GM23338 (cell line): ENCODE results near the gene PDE10A. TPM values are rescaled to one million over a fixed set of nuclear protein-coding genes. Genes with fewer than 3 reads are reported as not detected.

Experiments
- ATAC-seq: fragments of 200-7000 bp; cut with Tn5 transposase; 3 replicates; pipeline ENCODE4 v1.9.1; 2020
- DNase-seq: peaks from one replicate; pipeline ENCODE4 v3.0.0-alpha.2; 2015; ENCODE audit warnings: low spot score
- H2AFZ ChIP-seq: fragments of 200-600 bp; sonication (generic); 2 replicates; pipeline ENCODE4 v1.8.0; 2016; ENCODE audit warnings: antibody characterized with exemption, mild to moderate bottlenecking, moderate library complexity
- H3F3A ChIP-seq: fragments of 200-600 bp; sonication (generic); replicated peaks from 2 replicates; pipeline ENCODE4 v1.8.0; 2017; ENCODE audit warnings: antibody characterized with exemption, mixed run types, low read depth
- H3K27ac ChIP-seq: fragments of 200-600 bp; sonication (generic); 2 replicates; pipeline ENCODE4 v1.6.1; 2016; ENCODE audit warnings: low read depth
- H3K27me3 ChIP-seq: fragments of 200-600 bp; sonication (generic); 2 replicates; pipeline ENCODE4 v1.8.0; 2016; ENCODE audit warnings: mild to moderate bottlenecking, mixed run types, moderate library complexity; ENCODE audit not compliant: insufficient read depth
- H3K36me3 ChIP-seq: fragments of 200-600 bp; sonication (generic); 2 replicates; pipeline ENCODE4 v1.8.0; 2016; ENCODE audit warnings: mild to moderate bottlenecking; ENCODE audit not compliant: insufficient read depth
- H3K4me1 ChIP-seq: fragments of 200-600 bp; sonication (generic); 2 replicates; pipeline ENCODE4 v1.8.0; 2016; ENCODE audit warnings: mild to moderate bottlenecking, moderate library complexity; ENCODE audit not compliant: insufficient read depth
- H3K4me2 ChIP-seq: fragments of 200-600 bp; sonication (generic); 2 replicates; pipeline ENCODE4 v1.7.1; 2017; ENCODE audit warnings: mixed run types
- H3K4me3 ChIP-seq: fragments of 200-600 bp; sonication (generic); 2 replicates; pipeline ENCODE4 v1.6.1; 2016; ENCODE audit warnings: mixed run types
- H3K79me2 ChIP-seq: fragments of 200-600 bp; sonication (generic); replicated peaks from 2 replicates; pipeline ENCODE4 v1.8.0; 2017; ENCODE audit warnings: mild to moderate bottlenecking; ENCODE audit not compliant: insufficient read depth
- H3K9me2 ChIP-seq: fragments of 200-600 bp; sonication (generic); 2 replicates; pipeline ENCODE4 v1.8.0; 2017; ENCODE audit not compliant: insufficient read depth
- H4K20me1 ChIP-seq: fragments of 200-600 bp; sonication (generic); replicated peaks from 2 replicates; pipeline ENCODE4 v1.8.0; 2017; ENCODE audit warnings: mild to moderate bottlenecking; ENCODE audit not compliant: insufficient read depth
- H3K27ac Mint-ChIP-seq: 2 replicates; pipeline ENCODE4 v1.8.0; 2020; ENCODE audit warnings: inconsistent platforms, mild to moderate bottlenecking, moderate library complexity, mixed read lengths
- H3K27me3 Mint-ChIP-seq: 3 replicates; pipeline ENCODE4 v1.8.0; 2022; ENCODE audit warnings: low read depth, mild to moderate bottlenecking, moderate library complexity, mixed read lengths, inconsistent platforms; ENCODE audit not compliant: insufficient read depth, poor library complexity
- H3K36me3 Mint-ChIP-seq: 3 replicates; pipeline ENCODE4 v1.8.0; 2021; ENCODE audit warnings: low read depth, mild to moderate bottlenecking, inconsistent platforms, moderate library complexity, mixed read lengths
- H3K4me1 Mint-ChIP-seq: 3 replicates; pipeline ENCODE4 v1.8.0; 2020; ENCODE audit warnings: mild to moderate bottlenecking, inconsistent platforms, mixed read lengths
- H3K4me3 Mint-ChIP-seq: 3 replicates; pipeline ENCODE4 v1.8.0; 2021; ENCODE audit warnings: moderate library complexity, mild to moderate bottlenecking, inconsistent platforms, mixed read lengths
- H3K9me3 Mint-ChIP-seq: 3 replicates; pipeline ENCODE4 v1.8.0; 2020; ENCODE audit warnings: moderate library complexity, mild to moderate bottlenecking, inconsistent platforms, mixed read lengths
- CREB1 ChIP-seq: fragments of 250-450 bp; sonication (Bioruptor Pico); IDR thresholded peaks from 2 replicates; pipeline ENCODE4 v1.5.0; 2020; ENCODE audit warnings: low read depth, mild to moderate bottlenecking, moderate library complexity
- EZH2 ChIP-seq: fragments of 200-600 bp; sonication (generic); IDR thresholded peaks from one replicate; pipeline ENCODE4 v1.8.0; 2017; ENCODE audit warnings: antibody characterized with exemption, mild to moderate bottlenecking, low read depth; ENCODE audit not compliant: unreplicated experiment
- EZH2phosphoT487 ChIP-seq: fragments of 200-600 bp; sonication (generic); IDR thresholded peaks from one replicate; pipeline ENCODE4 v1.8.1; 2018; ENCODE audit warnings: antibody characterized with exemption; ENCODE audit not compliant: unreplicated experiment
- JUNB ChIP-seq: IDR thresholded peaks from one replicate; pipeline ENCODE4 v1.6.1; 2016; ENCODE audit warnings: antibody characterized with exemption; ENCODE audit not compliant: unreplicated experiment
- REST ChIP-seq: IDR thresholded peaks from one replicate; pipeline ENCODE4 v1.6.1; 2018; ENCODE audit warnings: antibody characterized with exemption; ENCODE audit not compliant: unreplicated experiment
- STAT1 ChIP-seq: IDR thresholded peaks from one replicate; pipeline ENCODE4 v1.6.1; 2016; ENCODE audit warnings: antibody characterized with exemption; ENCODE audit not compliant: unreplicated experiment
- ZNF114 ChIP-seq: fragments of 250-450 bp; sonication (Bioruptor Pico); IDR thresholded peaks from 2 replicates; pipeline ENCODE4 v1.5.0; 2020; ENCODE audit warnings: mild to moderate bottlenecking, moderate library complexity
- ZNF331 ChIP-seq: fragments of 250-450 bp; sonication (Bioruptor Pico); IDR thresholded peaks from 2 replicates; pipeline ENCODE4 v1.5.0; 2020; ENCODE audit warnings: low read depth, mild to moderate bottlenecking, moderate library complexity
- ZNF462 ChIP-seq: fragments of 250-450 bp; sonication (Bioruptor Pico); IDR thresholded peaks from 2 replicates; pipeline ENCODE4 v1.5.0; 2020; ENCODE audit warnings: mild to moderate bottlenecking, moderate library complexity
- polyA plus RNA-seq: library from polyadenylated mRNA; unstranded; fragments of >200 nt; fragmentation: Nextera tagmentation; extraction: Ambion mirVana; gene quantifications from 2 replicates; pipeline ENCODE4 v1.2.1, GENCODE V29; 2016
- total RNA-seq: library from RNA; depleted of rRNA; stranded (reverse); fragments of >200 nt; shearing (Covaris generic); gene quantifications from 2 replicates; pipeline ENCODE4 v1.2.3, GENCODE V29; 2014
- TF ChIP-seq, protein P1 (sequence below), 2 experiments: fragments of 200-600 bp in 1 of 2; sonication (generic) in 1 of 2; conservative IDR thresholded peaks; 2 replicates each; pipeline versions ENCODE4 v1.5.1 to v1.6.1; 2016 to 2017; ENCODE audit warnings: antibody characterized with exemption in 2 of 2, low read depth in 2 of 2, mild to moderate bottlenecking in 2 of 2, moderate library complexity in 1 of 2

PDE10A gene
- total and polyA plus RNA-seq, 2 experiments from 2014 or later = 0.50 to 3.9 TPM

DNA sequence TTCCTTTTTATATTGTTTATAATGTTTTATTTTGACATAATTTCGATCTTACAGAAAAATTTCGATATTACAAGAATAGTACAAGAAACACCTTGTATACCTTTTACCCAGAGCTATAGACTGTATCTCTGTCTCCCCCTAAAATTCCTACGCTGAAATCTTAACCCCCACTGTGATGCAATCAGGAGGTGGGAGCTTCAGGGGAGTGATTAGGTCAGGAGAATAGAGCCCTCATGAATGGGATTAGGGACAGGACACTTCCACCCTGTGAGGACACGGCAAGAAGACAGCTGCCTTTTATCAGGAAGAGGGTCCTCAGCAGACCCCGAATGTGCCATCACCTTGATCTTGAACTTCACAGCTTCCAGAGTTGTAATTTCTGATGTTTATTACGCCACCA, 204.9 kb downstream of the PDE10A start (continued):
- TF ChIP-seq REST = no peak

DNA sequence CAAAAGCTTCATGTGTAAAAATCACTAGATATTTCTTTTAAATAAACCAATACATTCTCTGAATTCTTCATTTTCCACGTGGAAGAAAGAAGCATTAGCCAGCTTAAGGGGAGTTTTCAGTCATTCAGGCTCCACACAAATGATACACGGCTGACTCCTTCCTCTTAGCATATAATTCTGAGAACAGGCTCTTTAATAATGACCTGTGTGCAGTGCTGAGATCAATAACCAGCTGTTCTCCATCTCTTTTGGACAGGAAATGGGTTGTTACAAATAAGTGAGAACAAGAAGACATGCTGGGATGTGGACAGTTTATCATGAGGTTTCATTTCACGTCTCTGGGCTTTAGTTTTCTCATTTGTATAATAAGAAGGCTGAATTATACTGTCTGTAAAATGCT, 206.8 kb downstream of the PDE10A start:
- Histone ChIP-seq H3K36me3 (no peaks in the 10 kb centered on the region), H3K79me2 (no peaks in the 10 kb centered on the region), H4K20me1 (no peaks in the 10 kb centered on the region), H3K4me2 (no peak overlapping the region), H3K4me3 (no peak overlapping the region), H3F3A (no peaks in the 10 kb centered on the region), H3K4me1 (peaks cover 14% of the 10 kb centered on the region), H3K27ac (no peak overlapping the region), H2AFZ (no peak overlapping the region), H3K9me2 (peaks cover 16% of the 10 kb centered on the region; the same call in 1 of the 2 replicates), H3K27me3 (no peaks in the 10 kb centered on the region)
- Mint-ChIP-seq H3K9me3 (no peaks in the 10 kb centered on the region), H3K4me3 (no peak overlapping the region), H3K27me3 (peaks cover 2% of the 10 kb centered on the region), H3K36me3 (no peaks in the 10 kb centered on the region), H3K4me1 (peaks cover 19% of the 10 kb centered on the region), H3K27ac (no peak overlapping the region)
- ATAC-seq (no peak), DNase-seq (no peak)
- TF ChIP-seq ZNF331 (CRISPR knock-in tag) (no peak), REST (no peak), ZNF462 (CRISPR knock-in tag) (no peak), EZH2 (no peak), EZH2phosphoT487 (no peak), CREB1 (CRISPR knock-in tag) (no peak), ZNF114 (no peak), STAT1 (no peak), JUNB (no peak)
- TF ChIP-seq, protein P1, sequence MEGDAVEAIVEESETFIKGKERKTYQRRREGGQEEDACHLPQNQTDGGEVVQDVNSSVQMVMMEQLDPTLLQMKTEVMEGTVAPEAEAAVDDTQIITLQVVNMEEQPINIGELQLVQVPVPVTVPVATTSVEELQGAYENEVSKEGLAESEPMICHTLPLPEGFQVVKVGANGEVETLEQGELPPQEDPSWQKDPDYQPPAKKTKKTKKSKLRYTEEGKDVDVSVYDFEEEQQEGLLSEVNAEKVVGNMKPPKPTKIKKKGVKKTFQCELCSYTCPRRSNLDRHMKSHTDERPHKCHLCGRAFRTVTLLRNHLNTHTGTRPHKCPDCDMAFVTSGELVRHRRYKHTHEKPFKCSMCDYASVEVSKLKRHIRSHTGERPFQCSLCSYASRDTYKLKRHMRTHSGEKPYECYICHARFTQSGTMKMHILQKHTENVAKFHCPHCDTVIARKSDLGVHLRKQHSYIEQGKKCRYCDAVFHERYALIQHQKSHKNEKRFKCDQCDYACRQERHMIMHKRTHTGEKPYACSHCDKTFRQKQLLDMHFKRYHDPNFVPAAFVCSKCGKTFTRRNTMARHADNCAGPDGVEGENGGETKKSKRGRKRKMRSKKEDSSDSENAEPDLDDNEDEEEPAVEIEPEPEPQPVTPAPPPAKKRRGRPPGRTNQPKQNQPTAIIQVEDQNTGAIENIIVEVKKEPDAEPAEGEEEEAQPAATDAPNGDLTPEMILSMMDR (conservative IDR thresholded peaks at IDR 0.05; ENCODE audit: low read depth in 2 of 2) = no peak
